ENCODE measurements around the gene TIMM44. TPM values are rescaled to one million over a fixed set of nuclear protein-coding genes. Genes with fewer than 3 reads are reported as not detected.

TIMM44 gene
- total and polyA plus RNA-seq, 11 donors: 55.9 to 140 (median 72.9) TPM

GRCh38 chr19:7988307-7988706 is 44.8 kb upstream of the TIMM44 start:
- ATAC-seq: peak in 1 of 4 donors; percentile 8
- DNase-seq: no peak
- WGBS, 4 donors: 63 to 76% (median 69%) methylated on average over 3 to 5 of the region's 5 CpGs
- Histone ChIP-seq H3K9me3 (no peaks in the 10 kb centered on the region), H3K27ac (peak overlapping the region in 1 of 12 donors; percentile 1), H3K4me3 (no peak overlapping the region), H3K36me3 (peaks cover 0 to 84% (median 55%) of the 10 kb centered on the region in 9 donors), H3K4me1 (peaks cover 5 to 70% (median 39%) of the 10 kb centered on the region in 12 donors), H3K27me3 (no peaks in the 10 kb centered on the region)
- intact Hi-C loops (cut with DNase I): loop anchor here in 1 of 10 donors (5.0 kb wide), 1 partner anchor 36 kb away; no protein-coding TSS in a partner anchor
- TF ChIP-seq, protein P1, sequence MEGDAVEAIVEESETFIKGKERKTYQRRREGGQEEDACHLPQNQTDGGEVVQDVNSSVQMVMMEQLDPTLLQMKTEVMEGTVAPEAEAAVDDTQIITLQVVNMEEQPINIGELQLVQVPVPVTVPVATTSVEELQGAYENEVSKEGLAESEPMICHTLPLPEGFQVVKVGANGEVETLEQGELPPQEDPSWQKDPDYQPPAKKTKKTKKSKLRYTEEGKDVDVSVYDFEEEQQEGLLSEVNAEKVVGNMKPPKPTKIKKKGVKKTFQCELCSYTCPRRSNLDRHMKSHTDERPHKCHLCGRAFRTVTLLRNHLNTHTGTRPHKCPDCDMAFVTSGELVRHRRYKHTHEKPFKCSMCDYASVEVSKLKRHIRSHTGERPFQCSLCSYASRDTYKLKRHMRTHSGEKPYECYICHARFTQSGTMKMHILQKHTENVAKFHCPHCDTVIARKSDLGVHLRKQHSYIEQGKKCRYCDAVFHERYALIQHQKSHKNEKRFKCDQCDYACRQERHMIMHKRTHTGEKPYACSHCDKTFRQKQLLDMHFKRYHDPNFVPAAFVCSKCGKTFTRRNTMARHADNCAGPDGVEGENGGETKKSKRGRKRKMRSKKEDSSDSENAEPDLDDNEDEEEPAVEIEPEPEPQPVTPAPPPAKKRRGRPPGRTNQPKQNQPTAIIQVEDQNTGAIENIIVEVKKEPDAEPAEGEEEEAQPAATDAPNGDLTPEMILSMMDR (IDR thresholded peaks at IDR 0.05): no peak
- no peak for TF ChIP-seq POLR2A (IDR thresholded peaks at IDR 0.05)

- no peak for TF ChIP-seq POLR2A (IDR thresholded peaks at IDR 0.05)
- TF ChIP-seq, protein P1 (IDR thresholded peaks at IDR 0.05): no peak
- peak overlapping the region in 4 of 12 donors; percentile 20 to 51 (median 34) for H3K27ac ChIP-seq
- peaks cover 5 to 71% (median 42%) of the 10 kb centered on the region in 12 donors for H3K4me1 ChIP-seq
- peak in 1 of 5 donors; percentile 34 for DNase-seq
- H3K27me3 ChIP-seq: no peaks in the 10 kb centered on the region
- H3K4me3 ChIP-seq: no peak overlapping the region
- 69 to 74% (median 72%) methylated on average over 13 to 17 of the region's 17 CpGs for WGBS, 4 donors
- intact Hi-C loops (cut with DNase I): loop anchor here in 1 of 10 donors (5.0 kb wide), 1 partner anchor 35 kb away; no protein-coding TSS in a partner anchor
- no peak for ATAC-seq
- H3K36me3 ChIP-seq: peaks cover 0 to 90% (median 60%) of the 10 kb centered on the region in 9 donors
- no peaks in the 10 kb centered on the region for H3K9me3 ChIP-seq
Observed at GRCh38 chr19:7987114-7987768, 43.8 kb upstream of the TIMM44 start.

DNA sequence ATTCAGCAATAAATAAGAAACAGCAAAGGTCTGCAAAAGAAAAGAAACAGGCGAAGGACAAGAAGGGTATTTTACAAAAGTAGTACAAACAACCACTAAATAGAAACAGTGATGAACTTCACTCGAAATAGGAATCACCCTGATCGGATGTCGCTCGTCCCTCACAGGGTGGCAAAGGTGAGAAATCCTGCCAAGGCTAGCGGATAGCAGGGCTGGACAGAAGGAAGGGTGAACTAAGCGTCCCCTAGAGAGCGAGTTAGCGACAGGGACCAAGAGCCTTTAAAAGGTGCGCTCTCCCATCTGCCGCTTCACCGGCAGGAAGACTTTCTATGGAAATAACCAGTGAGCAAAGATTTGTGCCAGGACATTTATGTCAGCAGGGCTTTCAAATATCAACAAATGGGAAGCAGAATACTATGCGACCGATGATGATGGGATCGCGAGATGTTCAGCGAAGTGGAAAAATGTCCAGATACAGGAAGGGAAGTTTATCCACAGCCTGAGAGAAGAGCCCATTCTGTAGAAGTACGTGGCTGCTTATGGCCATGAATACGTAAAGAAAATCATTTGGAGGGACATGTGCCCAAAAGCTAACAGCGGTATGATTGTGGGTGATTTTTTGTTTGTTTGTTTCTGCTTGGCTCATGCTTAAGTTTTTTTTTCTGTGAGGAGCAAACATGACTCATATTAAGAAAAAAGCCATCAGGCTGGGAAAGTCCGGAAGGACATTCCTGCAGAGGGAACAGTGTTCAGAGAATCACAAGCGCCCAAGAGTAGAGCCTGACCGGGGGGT is 43.1 kb upstream of the TIMM44 start:
- H3K36me3 ChIP-seq: peaks cover 0 to 92% (median 63%) of the 10 kb centered on the region in 9 donors
- H3K4me1 ChIP-seq: peaks cover 5 to 78% (median 46%) of the 10 kb centered on the region in 12 donors
- H3K4me3 ChIP-seq: no peak overlapping the region
- peak in 2 of 4 donors; percentile 21 to 46 for ATAC-seq
- WGBS, 4 donors: 63 to 81% (median 75%) methylated on average over 23 of the region's 23 CpGs
- intact Hi-C loops (cut with DNase I): loop anchor here in 1 of 10 donors (5.0 kb wide), 1 partner anchor 34 kb away; no protein-coding TSS in a partner anchor
- DNase-seq: no peak
- no peaks in the 10 kb centered on the region for H3K9me3 ChIP-seq
- no peaks in the 10 kb centered on the region for H3K27me3 ChIP-seq
- no peak for TF ChIP-seq POLR2A (IDR thresholded peaks at IDR 0.05)
- TF ChIP-seq, protein P1 (IDR thresholded peaks at IDR 0.05): no peak
- peak overlapping the region in 6 of 12 donors; percentile 9 to 64 (median 34) for H3K27ac ChIP-seq

DNA sequence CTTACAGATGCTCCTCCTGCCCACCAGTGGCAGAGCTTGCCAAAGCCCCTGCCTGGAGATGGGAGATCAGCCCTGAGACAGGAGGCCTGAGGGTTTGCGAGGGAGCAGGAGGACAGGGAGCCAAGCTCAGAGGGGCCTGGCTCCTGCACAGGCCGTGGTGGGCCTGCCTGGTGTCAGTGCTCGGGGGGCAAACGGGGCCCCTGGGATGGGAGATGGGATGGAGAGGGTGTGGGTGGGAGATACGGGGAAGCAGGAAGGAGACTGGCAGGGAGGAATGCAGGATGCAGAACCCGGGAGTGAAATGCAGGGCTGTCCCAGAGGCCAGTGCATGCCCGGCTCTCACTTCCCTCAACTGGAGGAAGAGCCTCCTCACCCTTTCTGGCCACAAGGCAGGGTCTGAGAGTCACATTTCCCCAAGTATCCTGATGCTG is 42.0 kb upstream of the TIMM44 start:
- TF ChIP-seq, protein P1 (IDR thresholded peaks at IDR 0.05): no peak
- no peak for TF ChIP-seq POLR2A (IDR thresholded peaks at IDR 0.05)
- Histone ChIP-seq H3K4me1 (peaks cover 5 to 79% (median 46%) of the 10 kb centered on the region in 12 donors), H3K36me3 (peaks cover 0 to 92% (median 59%) of the 10 kb centered on the region in 9 donors), H3K27me3 (no peaks in the 10 kb centered on the region), H3K9me3 (no peaks in the 10 kb centered on the region), H3K4me3 (no peak overlapping the region), H3K27ac (no peak overlapping the region)
- 73 to 89% (median 79%) methylated on average over 7 of the region's 7 CpGs for WGBS, 4 donors
- intact Hi-C loops (cut with DNase I): loop anchor here in 1 of 10 donors (5.0 kb wide), 1 partner anchor 33 kb away; no protein-coding TSS in a partner anchor
- DNase-seq: peak in 1 of 5 donors; percentile 62
- no peak for ATAC-seq
